Neural progenitor cell (in vitro differentiated cells): ENCODE measurements around the gene URAD. TPM values are rescaled to one million over a fixed set of nuclear protein-coding genes. Genes with fewer than 3 reads are reported as not detected.

Source experiments
- DNase-seq: peaks from one replicate; pipeline ENCODE4 v3.0.0-alpha.2; 2016; ENCODE audit warnings: low spot score
- H2AFZ ChIP-seq: fragments of 200-600 bp; sonication (generic); replicated peaks from 2 replicates; pipeline ENCODE4 v1.6.1; 2016; ENCODE audit warnings: antibody characterized with exemption
- H3F3A ChIP-seq: fragments of 200-600 bp; sonication (generic); 2 replicates; pipeline ENCODE4 v1.6.1; 2016; ENCODE audit warnings: antibody characterized with exemption, low read depth
- H3K27ac ChIP-seq: fragments of 200-600 bp; sonication (generic); 2 replicates; pipeline ENCODE4 v1.5.1; 2016; ENCODE audit warnings: mild to moderate bottlenecking
- H3K27me3 ChIP-seq: fragments of 200-600 bp; sonication (generic); 2 replicates; pipeline ENCODE4 v1.6.1; 2016; ENCODE audit warnings: mild to moderate bottlenecking, moderate library complexity
- H3K36me3 ChIP-seq: fragments of 200-600 bp; sonication (generic); 2 replicates; pipeline ENCODE4 v1.5.1; 2016
- H3K4me1 ChIP-seq: fragments of 200-600 bp; sonication (generic); 2 replicates; pipeline ENCODE4 v1.6.1; 2016; ENCODE audit warnings: mixed run types
- H3K4me2 ChIP-seq: fragments of 200-600 bp; sonication (generic); 2 replicates; pipeline ENCODE4 v1.6.1; 2016
- H3K4me3 ChIP-seq: fragments of 200-600 bp; sonication (generic); 2 replicates; pipeline ENCODE4 v1.5.1; 2016
- H3K79me2 ChIP-seq: fragments of 200-600 bp; sonication (generic); 2 replicates; pipeline ENCODE4 v1.6.1; 2016; ENCODE audit warnings: low read depth
- H3K9ac ChIP-seq: fragments of 200-600 bp; sonication (generic); 2 replicates; pipeline ENCODE4 v1.6.1; 2016
- H3K9me3 ChIP-seq: fragments of 200-600 bp; sonication (generic); 2 replicates; pipeline ENCODE4 v1.5.1; 2016; ENCODE audit warnings: low read depth
- H4K20me1 ChIP-seq: fragments of 200-600 bp; sonication (generic); 2 replicates; pipeline ENCODE4 v1.6.1; 2016; ENCODE audit warnings: low read depth
- H3K27ac Mint-ChIP-seq: 3 replicates; pipeline ENCODE4 v1.8.0; 2021; ENCODE audit warnings: mixed read lengths
- H3K27me3 Mint-ChIP-seq: 2 replicates; pipeline ENCODE4 v1.8.0; 2022; ENCODE audit warnings: low read depth, mild to moderate bottlenecking, inconsistent platforms, moderate library complexity, mixed read lengths; ENCODE audit not compliant: insufficient read depth
- H3K36me3 Mint-ChIP-seq: 3 replicates; pipeline ENCODE4 v1.8.0; 2021; ENCODE audit warnings: mixed read lengths
- H3K4me1 Mint-ChIP-seq: 3 replicates; pipeline ENCODE4 v1.8.0; 2021; ENCODE audit warnings: mixed read lengths
- H3K4me3 Mint-ChIP-seq: 3 replicates; pipeline ENCODE4 v1.8.0; 2021; ENCODE audit warnings: mild to moderate bottlenecking, moderate library complexity, mixed read lengths
- H3K9me3 Mint-ChIP-seq: 3 replicates; pipeline ENCODE4 v1.8.0; 2020; ENCODE audit warnings: mixed read lengths
- CTCF ChIP-seq: fragments of 200-600 bp; sonication (generic); IDR thresholded peaks from 2 replicates; pipeline ENCODE4 v1.5.1; 2017; ENCODE audit warnings: antibody characterized with exemption, mild to moderate bottlenecking
- EZH2 ChIP-seq: fragments of 200-600 bp; sonication (generic); IDR thresholded peaks from 2 replicates; pipeline ENCODE4 v1.6.1; 2017; ENCODE audit warnings: antibody characterized with exemption, mild to moderate bottlenecking, moderate library complexity
- EZH2phosphoT487 ChIP-seq: fragments of 200-600 bp; sonication (generic); IDR thresholded peaks from 2 replicates; pipeline ENCODE4 v1.6.1; 2017; ENCODE audit warnings: antibody characterized with exemption
- total RNA-seq: library from RNA; depleted of rRNA; stranded (reverse); fragments of >200 nt; gene quantifications from 2 replicates; pipeline ENCODE4 v1.2.3, GENCODE V29; 2015; ENCODE audit warnings: low replicate concordance

The URAD gene
- total RNA-seq, 1 donor from 2014 or later: not detected

- Histone ChIP-seq H3K9ac (no peak overlapping the region), H3K4me1 (no peaks in the 10 kb centered on the region), H3K36me3 (no peaks in the 10 kb centered on the region), H3F3A (peaks cover 19% of the 10 kb centered on the region), H3K79me2 (no peaks in the 10 kb centered on the region), H3K4me2 (no peak overlapping the region), H4K20me1 (no peaks in the 10 kb centered on the region), H3K27me3 (peaks cover 4% of the 10 kb centered on the region), H3K9me3 (no peaks in the 10 kb centered on the region), H2AFZ (no peak overlapping the region), H3K4me3 (no peak overlapping the region), H3K27ac (no peak overlapping the region)
- DNase-seq: no peak
- Mint-ChIP-seq H3K36me3 (no peaks in the 10 kb centered on the region), H3K27me3 (peaks cover 2% of the 10 kb centered on the region), H3K27ac (no peak overlapping the region), H3K9me3 (no peaks in the 10 kb centered on the region), H3K4me3 (no peak overlapping the region), H3K4me1 (no peaks in the 10 kb centered on the region)
- TF ChIP-seq EZH2: no peak
- no peak for TF ChIP-seq EZH2phosphoT487
- no peak for TF ChIP-seq CTCF
These were observed 14.6 kb upstream of the URAD start for GRCh38 chr13:28002886-28003698.

- Histone ChIP-seq H3K9ac (no peak overlapping the region), H3K79me2 (no peaks in the 10 kb centered on the region), H3F3A (peaks cover 23% of the 10 kb centered on the region), H2AFZ (no peak overlapping the region), H3K4me2 (no peak overlapping the region), H3K36me3 (no peaks in the 10 kb centered on the region), H3K4me1 (no peaks in the 10 kb centered on the region), H4K20me1 (no peaks in the 10 kb centered on the region), H3K9me3 (no peaks in the 10 kb centered on the region), H3K27ac (no peak overlapping the region), H3K4me3 (no peak overlapping the region), H3K27me3 (peaks cover 4% of the 10 kb centered on the region)
- no peak overlapping the region for H3K27ac Mint-ChIP-seq
- no peaks in the 10 kb centered on the region for H3K4me1 Mint-ChIP-seq
- DNase-seq: no peak
- H3K36me3 Mint-ChIP-seq: no peaks in the 10 kb centered on the region
- TF ChIP-seq EZH2 (no peak), CTCF (no peak), EZH2phosphoT487 (no peak)
- H3K4me3 Mint-ChIP-seq: no peak overlapping the region
- H3K27me3 Mint-ChIP-seq: peaks cover 2% of the 10 kb centered on the region
- H3K9me3 Mint-ChIP-seq: no peaks in the 10 kb centered on the region
These were observed 13.5 kb upstream of the URAD start for GRCh38 chr13:28001837-28002473.

GRCh38 chr13:28001049-28001448 is 12.6 kb upstream of the URAD start:
- Histone ChIP-seq H3K27ac (no peak overlapping the region), H3K79me2 (no peaks in the 10 kb centered on the region), H3K9ac (no peak overlapping the region), H3K4me1 (no peaks in the 10 kb centered on the region), H3K4me2 (no peak overlapping the region), H3F3A (peaks cover 23% of the 10 kb centered on the region), H3K27me3 (peaks cover 4% of the 10 kb centered on the region), H2AFZ (no peak overlapping the region), H3K36me3 (no peaks in the 10 kb centered on the region), H4K20me1 (no peaks in the 10 kb centered on the region), H3K9me3 (no peaks in the 10 kb centered on the region), H3K4me3 (no peak overlapping the region)
- Mint-ChIP-seq H3K4me3 (no peak overlapping the region), H3K27ac (no peak overlapping the region), H3K9me3 (no peaks in the 10 kb centered on the region), H3K4me1 (no peaks in the 10 kb centered on the region), H3K27me3 (peaks cover 2% of the 10 kb centered on the region), H3K36me3 (no peaks in the 10 kb centered on the region)
- TF ChIP-seq EZH2phosphoT487: no peak
- TF ChIP-seq CTCF: no peak
- no peak for TF ChIP-seq EZH2
- no peak for DNase-seq
